ENCODE results near the gene ZFP90.

Gene ZFP90

GRCh38 chr16:68508013-68508412 lies 31.1 kb upstream of the ZFP90 start:
- TF ChIP-seq CTCF (IDR thresholded peaks at IDR 0.05; ENCODE audit: low read depth, low read length) = no peak

GRCh38 chr16:68508641-68509240 lies 30.4 kb upstream of the ZFP90 start:
- no peak for DNase-seq (ENCODE audit: low read depth in 2 of 2)
- no peak for TF ChIP-seq CTCF (IDR thresholded peaks at IDR 0.05; ENCODE audit: low read depth, low read length)
- H3K4me3 ChIP-seq (replicated peaks in 1 of 2; ENCODE audit: low read depth in 2 of 2, low read length in 2 of 2) = no peak overlapping the region

More at GRCh38 chr16:68508013-68508412, 31.1 kb upstream of the ZFP90 start:
- DNase-seq (ENCODE audit: low read depth in 2 of 2) = no peak
- no peak overlapping the region for H3K4me3 ChIP-seq (replicated peaks in 1 of 2; ENCODE audit: low read depth in 2 of 2, low read length in 2 of 2)

GRCh38 chr16:68509381-68509780 lies 29.7 kb upstream of the ZFP90 start:
- no peak overlapping the region for H3K4me3 ChIP-seq (replicated peaks in 1 of 2; ENCODE audit: low read depth in 2 of 2, low read length in 2 of 2)
- no peak for TF ChIP-seq CTCF (IDR thresholded peaks at IDR 0.05; ENCODE audit: low read depth, low read length)
- no peak for DNase-seq (ENCODE audit: low read depth in 2 of 2)

- H3K4me3 ChIP-seq (replicated peaks in 1 of 2; ENCODE audit: low read depth in 2 of 2, low read length in 2 of 2) = no peak overlapping the region
- TF ChIP-seq CTCF (IDR thresholded peaks at IDR 0.05; ENCODE audit: low read depth, low read length) = no peak
- DNase-seq (ENCODE audit: low read depth in 2 of 2) = no peak
These were observed 28.3 kb upstream of the ZFP90 start for GRCh38 chr16:68510775-68511174.

GRCh38 chr16:68512183-68512582 lies 26.9 kb upstream of the ZFP90 start:
- no peak for TF ChIP-seq CTCF (IDR thresholded peaks at IDR 0.05; ENCODE audit: low read depth, low read length)
- H3K4me3 ChIP-seq (replicated peaks in 1 of 2; ENCODE audit: low read depth in 2 of 2, low read length in 2 of 2) = no peak overlapping the region
- no peak for DNase-seq (ENCODE audit: low read depth in 2 of 2)

- TF ChIP-seq CTCF (IDR thresholded peaks at IDR 0.05; ENCODE audit: low read depth, low read length) = no peak
- DNase-seq (ENCODE audit: low read depth in 2 of 2) = no peak
These were observed 26.3 kb upstream of the ZFP90 start for GRCh38 chr16:68512742-68513141.

GRCh38 chr16:68514511-68514910 lies 24.6 kb upstream of the ZFP90 start:
- TF ChIP-seq CTCF (IDR thresholded peaks at IDR 0.05; ENCODE audit: low read depth, low read length) = no peak
- DNase-seq (ENCODE audit: low read depth in 2 of 2) = no peak
- H3K4me3 ChIP-seq (replicated peaks in 1 of 2; ENCODE audit: low read depth in 2 of 2, low read length in 2 of 2) = no peak overlapping the region

More at GRCh38 chr16:68512742-68513141, 26.3 kb upstream of the ZFP90 start:
- H3K4me3 ChIP-seq (replicated peaks in 1 of 2; ENCODE audit: low read depth in 2 of 2, low read length in 2 of 2) = no peak overlapping the region
